H9 (cell line): ENCODE measurements around the gene VIPR1. TPM values are rescaled to one million over a fixed set of nuclear protein-coding genes. Genes with fewer than 3 reads are reported as not detected.

Source experiments
- DNase-seq: peaks from one replicate; pipeline ENCODE4 v3.0.0-alpha.2; 2017
- H2AFZ ChIP-seq: one replicate; pipeline ENCODE4 v1.6.1; 2013; ENCODE audit warnings: mild to moderate bottlenecking, low read length, control low read depth, moderate library complexity
- H2AK5ac ChIP-seq: 2 replicates; pipeline ENCODE4 v1.6.1; 2013; ENCODE audit warnings: low read length, control low read depth, mixed read lengths; ENCODE audit not compliant: insufficient read length
- H2BK120ac ChIP-seq: one replicate; pipeline ENCODE4 v1.6.1; 2013; ENCODE audit warnings: low read depth, mild to moderate bottlenecking, low read length, control low read depth, inconsistent platforms; ENCODE audit not compliant: poor library complexity, severe bottlenecking
- H2BK12ac ChIP-seq: 2 replicates; pipeline ENCODE4 v1.6.1; 2013; ENCODE audit warnings: low read length, control low read depth, mixed read lengths, low read depth; ENCODE audit not compliant: insufficient read length
- H2BK15ac ChIP-seq: 2 replicates; pipeline ENCODE4 v1.6.1; 2013; ENCODE audit warnings: low read depth, low read length, control low read depth
- H2BK20ac ChIP-seq: one replicate; pipeline ENCODE4 v1.6.1; 2013; ENCODE audit warnings: low read depth, mild to moderate bottlenecking, low read length, control low read depth, inconsistent platforms; ENCODE audit not compliant: poor library complexity, severe bottlenecking
- H2BK5ac ChIP-seq: 2 replicates; pipeline ENCODE4 v1.6.1; 2013; ENCODE audit warnings: low read length, control low read depth, mixed read lengths; ENCODE audit not compliant: insufficient read length
- H3K14ac ChIP-seq: 2 replicates; pipeline ENCODE4 v1.6.1; 2013; ENCODE audit warnings: low read length, control low read depth; ENCODE audit not compliant: insufficient read depth
- H3K18ac ChIP-seq: 2 replicates; pipeline ENCODE4 v1.6.1; 2013; ENCODE audit warnings: low read depth, mild to moderate bottlenecking, mixed read lengths, low read length, control low read depth; ENCODE audit not compliant: insufficient read length
- H3K23ac ChIP-seq: 2 replicates; pipeline ENCODE4 v1.6.1; 2013; ENCODE audit warnings: low read length, control low read depth, mixed read lengths, low read depth; ENCODE audit not compliant: insufficient read length
- H3K23me2 ChIP-seq: 2 replicates; pipeline ENCODE4 v1.6.1; 2013; ENCODE audit warnings: low read depth, mild to moderate bottlenecking, mixed read lengths, low read length, control low read depth; ENCODE audit not compliant: insufficient read length, poor library complexity, severe bottlenecking
- H3K27ac ChIP-seq: 2 replicates; pipeline ENCODE4 v1.5.1; 2013; ENCODE audit warnings: low read length, control low read depth, mixed read lengths, low read depth; ENCODE audit not compliant: insufficient read length
- H3K27me3 ChIP-seq: 2 replicates; pipeline ENCODE4 v1.6.1; 2013; ENCODE audit warnings: low read length, control low read depth, inconsistent platforms; ENCODE audit not compliant: insufficient read depth
- H3K4ac ChIP-seq: 2 replicates; pipeline ENCODE4 v1.6.1; 2013; ENCODE audit warnings: low read depth, mild to moderate bottlenecking, control low read depth, inconsistent platforms, low read length, moderate library complexity
- H3K4me1 ChIP-seq: 2 replicates; pipeline ENCODE4 v1.6.1; 2013; ENCODE audit warnings: low read length, control low read depth, inconsistent platforms; ENCODE audit not compliant: insufficient read depth
- H3K4me2 ChIP-seq: 2 replicates; pipeline ENCODE4 v1.6.1; 2013; ENCODE audit warnings: low read length, control low read depth, mixed read lengths; ENCODE audit not compliant: insufficient read length, insufficient read depth
- H3K56ac ChIP-seq: 2 replicates; pipeline ENCODE4 v1.6.1; 2013; ENCODE audit warnings: low read depth, mild to moderate bottlenecking, mixed read lengths, low read length, control low read depth; ENCODE audit not compliant: insufficient read length
- H3K79me1 ChIP-seq: 2 replicates; pipeline ENCODE4 v1.6.1; 2013; ENCODE audit warnings: low read depth, mild to moderate bottlenecking, moderate library complexity, low read length, control low read depth, inconsistent platforms; ENCODE audit not compliant: insufficient read depth, poor library complexity, severe bottlenecking
- H3K79me2 ChIP-seq: 2 replicates; pipeline ENCODE4 v1.6.1; 2013; ENCODE audit warnings: low read length, control low read depth, inconsistent platforms; ENCODE audit not compliant: insufficient read depth
- H3K9ac ChIP-seq: 2 replicates; pipeline ENCODE4 v1.6.1; 2013; ENCODE audit warnings: low read length, control low read depth, mixed read lengths; ENCODE audit not compliant: insufficient read length; ENCODE audit errors: extremely low read depth
- H3K9me3 ChIP-seq: one replicate; pipeline ENCODE4 v1.6.1; 2013; ENCODE audit warnings: low read depth, low read length, inconsistent platforms; ENCODE audit not compliant: control insufficient read depth
- H3T11ph ChIP-seq: one replicate; pipeline ENCODE4 v1.6.1; 2013; ENCODE audit warnings: mild to moderate bottlenecking, low read length, control low read depth, inconsistent platforms
- H4K20me1 ChIP-seq: one replicate; pipeline ENCODE4 v1.6.1; 2013; ENCODE audit not compliant: control insufficient read depth, insufficient read length, insufficient read depth
- H4K5ac ChIP-seq: 2 replicates; pipeline ENCODE4 v1.6.1; 2013; ENCODE audit warnings: low read depth, mild to moderate bottlenecking, mixed read lengths, low read length, control low read depth; ENCODE audit not compliant: insufficient read length
- H4K8ac ChIP-seq: replicated peaks from 2 replicates; pipeline ENCODE4 v1.6.1; 2013; ENCODE audit warnings: low read length, control low read depth, mixed read lengths, low read depth; ENCODE audit not compliant: insufficient read length
- H4K91ac ChIP-seq: 2 replicates; pipeline ENCODE4 v1.6.1; 2013; ENCODE audit warnings: low read depth, mild to moderate bottlenecking, moderate library complexity, mixed read lengths, low read length, control low read depth; ENCODE audit not compliant: insufficient read length
- H3K27ac Mint-ChIP-seq, 3 experiments: 2 replicates in 2 of 3; 3 replicates in 1 of 3; pipeline ENCODE4 v1.8.0; 2020 to 2021; ENCODE audit warnings: mixed read lengths in 3 of 3, mild to moderate bottlenecking in 1 of 3, moderate library complexity in 1 of 3
- H3K27me3 Mint-ChIP-seq: 2 replicates; pipeline ENCODE4 v1.8.0; 2021; ENCODE audit warnings: low read depth, mild to moderate bottlenecking, moderate library complexity, mixed read lengths
- H3K36me3 Mint-ChIP-seq, 3 experiments: 2 replicates in 2 of 3; 3 replicates in 1 of 3; pipeline ENCODE4 v1.8.0; 2020 to 2021; ENCODE audit warnings: low read depth in 3 of 3, mixed read lengths in 3 of 3; ENCODE audit not compliant: insufficient read depth in 1 of 3
- H3K4me1 Mint-ChIP-seq, 2 experiments: 2 replicates each; pipeline ENCODE4 v1.8.0; 2020; ENCODE audit warnings: mixed read lengths in 2 of 2
- H3K4me3 Mint-ChIP-seq, 2 experiments: 2 replicates in 1 of 2; 3 replicates in 1 of 2; pipeline ENCODE4 v1.8.0; 2020 to 2021; ENCODE audit warnings: mild to moderate bottlenecking in 2 of 2, mixed read lengths in 2 of 2, moderate library complexity in 1 of 2
- H3K9me3 Mint-ChIP-seq, 2 experiments: 2 replicates in 1 of 2; 3 replicates in 1 of 2; pipeline ENCODE4 v1.8.0; 2020; ENCODE audit warnings: mild to moderate bottlenecking in 2 of 2, mixed read lengths in 2 of 2, moderate library complexity in 1 of 2
- total RNA-seq: library from RNA; stranded (reverse); gene quantifications from 2 replicates; pipeline ENCODE4 v1.2.1, GENCODE V29; 2021
- TF ChIP-seq, protein P1 (sequence below): fragments of 200-600 bp; sonication (generic); conservative IDR thresholded peaks from 3 replicates; pipeline ENCODE4 v1.8.0; 2021; ENCODE audit warnings: antibody characterized with exemption, mild to moderate bottlenecking

VIPR1 gene
- total RNA-seq, 1 experiment from 2014 or later: 6.5 TPM

DNA sequence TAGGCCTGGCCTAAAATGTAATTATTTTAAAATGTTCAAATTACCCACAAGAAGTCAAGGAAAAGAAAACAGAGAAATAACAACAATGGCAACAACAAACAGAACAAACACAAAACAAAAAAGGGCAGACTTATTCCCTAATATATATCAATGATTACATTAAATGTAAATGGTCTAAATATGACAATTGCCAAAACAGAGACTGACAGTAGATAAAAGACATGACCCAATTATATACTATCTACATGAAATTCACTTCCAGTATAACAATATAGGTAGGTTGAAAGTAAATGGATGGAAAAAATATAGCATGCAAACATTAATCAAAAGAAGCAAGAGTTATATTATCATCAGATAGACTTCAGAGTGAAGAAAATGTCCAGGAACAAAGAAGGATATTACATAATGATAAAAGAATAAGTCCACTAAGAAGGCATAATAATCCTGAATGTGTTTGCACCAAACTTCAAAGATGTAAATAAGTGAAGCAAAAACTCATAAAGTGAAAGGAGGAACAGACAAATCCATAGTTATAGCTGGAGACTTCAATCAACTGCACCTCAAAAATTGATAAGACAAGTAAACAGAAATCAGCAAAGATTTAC lies 72.8 kb downstream of the VIPR1 start:
- no peaks in the 10 kb centered on the region for H3K23me2 ChIP-seq
- no peak overlapping the region for H2BK120ac ChIP-seq
- H4K20me1 ChIP-seq: no peaks in the 10 kb centered on the region
- H2BK15ac ChIP-seq: no peak overlapping the region
- no peak overlapping the region for H3K4me3 Mint-ChIP-seq
- H4K91ac ChIP-seq: no peak overlapping the region
- no peaks in the 10 kb centered on the region for H3K4me1 ChIP-seq
- no peaks in the 10 kb centered on the region for H3K27me3 Mint-ChIP-seq
- H2BK20ac ChIP-seq: no peak overlapping the region
- H3K9me3 Mint-ChIP-seq: peaks cover 15 to 20% of the 10 kb centered on the region in 2 experiments
- H3K4ac ChIP-seq: no peak overlapping the region
- no peak overlapping the region for H4K8ac ChIP-seq
- no peak overlapping the region for H2AFZ ChIP-seq
- TF ChIP-seq, protein P1, sequence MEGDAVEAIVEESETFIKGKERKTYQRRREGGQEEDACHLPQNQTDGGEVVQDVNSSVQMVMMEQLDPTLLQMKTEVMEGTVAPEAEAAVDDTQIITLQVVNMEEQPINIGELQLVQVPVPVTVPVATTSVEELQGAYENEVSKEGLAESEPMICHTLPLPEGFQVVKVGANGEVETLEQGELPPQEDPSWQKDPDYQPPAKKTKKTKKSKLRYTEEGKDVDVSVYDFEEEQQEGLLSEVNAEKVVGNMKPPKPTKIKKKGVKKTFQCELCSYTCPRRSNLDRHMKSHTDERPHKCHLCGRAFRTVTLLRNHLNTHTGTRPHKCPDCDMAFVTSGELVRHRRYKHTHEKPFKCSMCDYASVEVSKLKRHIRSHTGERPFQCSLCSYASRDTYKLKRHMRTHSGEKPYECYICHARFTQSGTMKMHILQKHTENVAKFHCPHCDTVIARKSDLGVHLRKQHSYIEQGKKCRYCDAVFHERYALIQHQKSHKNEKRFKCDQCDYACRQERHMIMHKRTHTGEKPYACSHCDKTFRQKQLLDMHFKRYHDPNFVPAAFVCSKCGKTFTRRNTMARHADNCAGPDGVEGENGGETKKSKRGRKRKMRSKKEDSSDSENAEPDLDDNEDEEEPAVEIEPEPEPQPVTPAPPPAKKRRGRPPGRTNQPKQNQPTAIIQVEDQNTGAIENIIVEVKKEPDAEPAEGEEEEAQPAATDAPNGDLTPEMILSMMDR: no peak
- H4K5ac ChIP-seq: no peak overlapping the region
- no peaks in the 10 kb centered on the region for H3K27me3 ChIP-seq
- no peak overlapping the region for H3K18ac ChIP-seq
- H3K27ac ChIP-seq: no peak overlapping the region
- H3K79me1 ChIP-seq: peaks cover 6% of the 10 kb centered on the region
- H2BK5ac ChIP-seq: no peak overlapping the region
- H3K23ac ChIP-seq: no peak overlapping the region
- H3T11ph ChIP-seq: no peak overlapping the region
- no peak overlapping the region for H3K9ac ChIP-seq
- H3K79me2 ChIP-seq: peaks cover 2% of the 10 kb centered on the region; the same call in 1 of the 2 replicates
- no peaks in the 10 kb centered on the region for H3K9me3 ChIP-seq
- H3K14ac ChIP-seq: no peak overlapping the region
- H3K4me1 Mint-ChIP-seq: peaks cover 12 to 15% of the 10 kb centered on the region in 2 experiments
- H3K4me2 ChIP-seq: no peak overlapping the region
- no peak overlapping the region for H3K27ac Mint-ChIP-seq
- no peak overlapping the region for H2BK12ac ChIP-seq
- H2AK5ac ChIP-seq: no peak overlapping the region
- peaks cover 39 to 66% (median 40%) of the 10 kb centered on the region in 3 experiments for H3K36me3 Mint-ChIP-seq
- H3K56ac ChIP-seq: no peak overlapping the region
- DNase-seq: no peak
